Memory B cell (primary cell): Measurements from ENCODE around the gene KDM2B.
A peak's percentile ranks its signal among the peaks of the same experiment; 100 is the strongest.
"Not testable (repeated sequence)": the region's sequence is repeated elsewhere in the genome, so short reads cannot be mapped to it uniquely, and the experiment has no call there.

Experiments used
- ATAC-seq: fragments of 150-1000 bp; cut with Tn5 transposase; 2 replicates; pipeline ENCODE4 v1.10.0; 2021; ENCODE audit warnings: low read depth, mild to moderate bottlenecking, moderate library complexity
- DNase-seq, 2 donors: peaks; one replicate each; pipeline ENCODE4 v3.0.0; 2022; ENCODE audit warnings: low spot score in 2 of 2
- H3K27ac Mint-ChIP-seq: one replicate; pipeline ENCODE4 v1.8.0; 2022; ENCODE audit warnings: mild to moderate bottlenecking, moderate library complexity, mixed read lengths
- H3K27me3 Mint-ChIP-seq: one replicate; pipeline ENCODE4 v1.8.0; 2022; ENCODE audit warnings: mixed read lengths
- H3K36me3 Mint-ChIP-seq: one replicate; pipeline ENCODE4 v1.8.0; 2022; ENCODE audit warnings: mild to moderate bottlenecking, mixed read lengths
- H3K4me1 Mint-ChIP-seq: one replicate; pipeline ENCODE4 v1.8.0; 2022; ENCODE audit warnings: mixed read lengths
- H3K4me3 Mint-ChIP-seq: one replicate; pipeline ENCODE4 v1.8.0; 2022; ENCODE audit warnings: mild to moderate bottlenecking, moderate library complexity, mixed read lengths
- H3K9me3 Mint-ChIP-seq: one replicate; pipeline ENCODE4 v1.8.0; 2022; ENCODE audit warnings: mixed read lengths

KDM2B gene

GRCh38 chr12:121603581-121603980 lies 22.8 kb upstream of the KDM2B start:
- no peaks in the 10 kb centered on the region for H3K36me3 Mint-ChIP-seq
- no peaks in the 10 kb centered on the region for H3K9me3 Mint-ChIP-seq
- H3K4me3 Mint-ChIP-seq = no peak overlapping the region
- H3K27me3 Mint-ChIP-seq = peaks cover 2% of the 10 kb centered on the region
- no peak overlapping the region for H3K27ac Mint-ChIP-seq
- no peaks in the 10 kb centered on the region for H3K4me1 Mint-ChIP-seq
- no peak for DNase-seq
- no peak for ATAC-seq

GRCh38 chr12:121602766-121603165 lies 21.9 kb upstream of the KDM2B start:
- Mint-ChIP-seq H3K36me3 (no peaks in the 10 kb centered on the region), H3K4me3 (no peak overlapping the region)

GRCh38 chr12:121600702-121601336 lies 20.0 kb upstream of the KDM2B start:
- Mint-ChIP-seq H3K27me3 (no peaks in the 10 kb centered on the region), H3K36me3 (no peaks in the 10 kb centered on the region), H3K9me3 (no peaks in the 10 kb centered on the region), H3K4me3 (no peak overlapping the region), H3K27ac (no peak overlapping the region), H3K4me1 (no peaks in the 10 kb centered on the region)
- ATAC-seq (no peak), DNase-seq (no peak)

More at GRCh38 chr12:121602766-121603165, 21.9 kb upstream of the KDM2B start:
- ATAC-seq (no peak), DNase-seq (no peak)
- Mint-ChIP-seq H3K9me3 (no peaks in the 10 kb centered on the region), H3K27me3 (no peaks in the 10 kb centered on the region), H3K4me1 (no peaks in the 10 kb centered on the region), H3K27ac (no peak overlapping the region)

DNA sequence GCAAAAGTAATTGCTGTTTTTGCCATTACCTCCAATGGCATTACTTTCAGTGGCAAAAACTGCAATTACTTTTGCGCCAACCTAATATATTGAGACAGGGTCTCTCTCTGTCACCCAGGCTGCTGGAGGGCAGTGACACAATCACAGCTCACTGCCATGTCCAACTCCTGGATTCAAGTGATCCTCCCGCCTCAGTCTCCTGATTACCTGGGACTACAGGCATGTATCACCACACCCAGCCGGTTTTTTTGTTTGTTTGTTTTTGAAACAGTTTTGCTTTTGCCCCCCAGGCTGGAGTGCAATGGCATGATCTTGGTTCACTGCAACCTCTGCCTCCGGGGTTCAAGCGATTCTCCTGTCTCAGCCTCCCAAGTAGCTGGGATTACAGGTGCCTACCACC lies 15.7 kb upstream of the KDM2B start:
- Mint-ChIP-seq H3K27ac (no peak overlapping the region), H3K4me1 (peaks cover 6% of the 10 kb centered on the region), H3K36me3 (no peaks in the 10 kb centered on the region), H3K27me3 (no peaks in the 10 kb centered on the region), H3K4me3 (no peak overlapping the region), H3K9me3 (no peaks in the 10 kb centered on the region)
- ATAC-seq = no peak
- DNase-seq = no peak

DNA sequence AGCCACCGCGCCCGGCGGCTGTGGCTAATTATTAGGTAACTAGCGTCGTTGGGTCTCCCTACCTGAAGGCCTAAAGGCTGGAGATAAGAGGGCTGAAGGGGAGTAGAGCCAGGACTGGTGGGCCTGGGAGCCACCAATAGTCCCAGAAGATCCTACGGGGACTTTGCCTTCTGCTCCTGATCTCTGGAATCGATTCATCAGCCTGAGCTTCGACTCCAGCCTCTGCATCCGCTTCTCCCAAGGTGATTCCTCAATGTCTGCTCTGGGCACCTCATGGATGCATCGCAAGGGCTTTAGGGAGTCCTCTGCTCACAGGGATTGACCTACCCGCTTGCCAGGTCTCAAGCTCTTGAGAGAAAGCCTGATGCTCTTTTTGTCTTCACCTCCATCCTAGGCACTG lies 14.7 kb upstream of the KDM2B start:
- no peaks in the 10 kb centered on the region for H3K36me3 Mint-ChIP-seq
- ATAC-seq (no peak), DNase-seq (no peak)
- no peaks in the 10 kb centered on the region for H3K9me3 Mint-ChIP-seq
- H3K4me1 Mint-ChIP-seq = peaks cover 14% of the 10 kb centered on the region
- no peak overlapping the region for H3K4me3 Mint-ChIP-seq
- H3K27me3 Mint-ChIP-seq = no peaks in the 10 kb centered on the region
- H3K27ac Mint-ChIP-seq = no peak overlapping the region

DNA sequence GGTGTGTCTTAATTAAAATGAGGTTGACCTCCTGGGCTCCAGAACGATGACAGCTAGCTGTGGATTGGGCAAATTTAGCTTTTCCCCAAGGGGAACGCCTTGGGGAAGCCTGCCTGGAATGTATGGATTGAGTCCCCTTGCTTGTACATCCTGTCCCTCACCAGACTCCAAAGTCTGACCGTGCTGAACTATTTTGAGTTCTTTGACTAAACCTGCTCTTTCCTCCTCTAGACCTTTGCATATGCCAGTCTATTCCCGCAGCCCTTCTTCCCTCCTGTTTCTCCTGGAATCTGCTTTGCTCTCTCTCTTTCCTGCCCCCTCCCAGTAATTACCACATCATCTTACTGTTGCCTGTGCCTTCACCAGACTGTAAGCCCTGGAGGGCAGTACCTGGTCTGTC lies 11.5 kb upstream of the KDM2B start:
- peaks cover 15% of the 10 kb centered on the region for H3K4me1 Mint-ChIP-seq
- ATAC-seq (no peak), DNase-seq (no peak)
- peak overlapping the region; percentile 64 for H3K27ac Mint-ChIP-seq
- H3K27me3 Mint-ChIP-seq = no peaks in the 10 kb centered on the region
- no peak overlapping the region for H3K4me3 Mint-ChIP-seq
- no peaks in the 10 kb centered on the region for H3K36me3 Mint-ChIP-seq
- no peaks in the 10 kb centered on the region for H3K9me3 Mint-ChIP-seq

- Mint-ChIP-seq H3K4me1 (peaks cover 15% of the 10 kb centered on the region), H3K4me3 (peak overlapping the region; percentile 75), H3K27ac (peak overlapping the region; percentile 96), H3K36me3 (no peaks in the 10 kb centered on the region), H3K9me3 (no peaks in the 10 kb centered on the region), H3K27me3 (no peaks in the 10 kb centered on the region)
- ATAC-seq (peak; percentile 47), DNase-seq (peak; percentile 52 to 60)
These were observed 9.8 kb upstream of the KDM2B start for GRCh38 chr12:121590476-121591143.

DNA sequence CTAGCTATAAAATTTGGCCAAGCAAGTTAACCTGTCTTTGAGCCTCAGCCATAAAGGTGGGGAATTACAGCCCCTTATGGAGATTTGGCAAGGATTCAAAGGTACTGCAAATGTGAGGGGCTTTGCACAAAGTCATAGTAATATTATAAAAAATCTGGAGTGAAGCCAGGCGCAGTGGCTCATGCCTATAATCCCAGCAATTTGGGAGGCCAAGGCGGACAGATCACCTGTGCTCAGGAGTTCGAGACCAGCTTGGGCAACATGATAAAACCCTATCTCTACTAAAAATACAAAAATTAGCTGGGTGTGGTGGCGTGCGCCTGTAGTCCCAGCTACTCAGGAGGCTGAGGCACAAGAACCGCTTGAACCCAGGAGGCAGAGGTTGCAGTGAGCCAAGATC lies 4.1 kb upstream of the KDM2B start:
- not testable (repeated sequence) for H3K27ac Mint-ChIP-seq, H3K4me3 Mint-ChIP-seq, ATAC-seq, H3K9me3 Mint-ChIP-seq, H3K27me3 Mint-ChIP-seq, H3K36me3 Mint-ChIP-seq, DNase-seq
- H3K4me1 Mint-ChIP-seq = peaks cover 16% of the 10 kb centered on the region

DNA sequence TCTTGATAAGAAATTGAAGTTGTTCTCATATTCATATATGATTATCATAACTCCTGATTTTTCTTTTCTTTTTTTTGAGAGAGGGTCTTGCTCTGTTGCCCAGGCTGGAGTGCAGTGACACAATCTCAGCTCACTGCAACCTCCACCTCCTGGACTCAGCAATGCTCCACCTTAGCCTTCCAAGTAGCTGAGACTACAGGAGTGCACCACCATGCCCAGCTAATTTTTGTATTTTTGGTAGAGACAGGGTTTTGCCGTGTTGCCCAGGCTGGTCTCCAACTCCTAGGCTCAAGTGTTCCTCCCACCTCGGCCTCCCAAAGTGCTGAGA lies 2.5 kb upstream of the KDM2B start:
- not testable (repeated sequence) for ATAC-seq, DNase-seq, H3K9me3 Mint-ChIP-seq, H3K4me3 Mint-ChIP-seq, H3K27me3 Mint-ChIP-seq, H3K36me3 Mint-ChIP-seq
- Mint-ChIP-seq H3K27ac (peak overlapping the region; percentile 46), H3K4me1 (peaks cover 18% of the 10 kb centered on the region)

DNA sequence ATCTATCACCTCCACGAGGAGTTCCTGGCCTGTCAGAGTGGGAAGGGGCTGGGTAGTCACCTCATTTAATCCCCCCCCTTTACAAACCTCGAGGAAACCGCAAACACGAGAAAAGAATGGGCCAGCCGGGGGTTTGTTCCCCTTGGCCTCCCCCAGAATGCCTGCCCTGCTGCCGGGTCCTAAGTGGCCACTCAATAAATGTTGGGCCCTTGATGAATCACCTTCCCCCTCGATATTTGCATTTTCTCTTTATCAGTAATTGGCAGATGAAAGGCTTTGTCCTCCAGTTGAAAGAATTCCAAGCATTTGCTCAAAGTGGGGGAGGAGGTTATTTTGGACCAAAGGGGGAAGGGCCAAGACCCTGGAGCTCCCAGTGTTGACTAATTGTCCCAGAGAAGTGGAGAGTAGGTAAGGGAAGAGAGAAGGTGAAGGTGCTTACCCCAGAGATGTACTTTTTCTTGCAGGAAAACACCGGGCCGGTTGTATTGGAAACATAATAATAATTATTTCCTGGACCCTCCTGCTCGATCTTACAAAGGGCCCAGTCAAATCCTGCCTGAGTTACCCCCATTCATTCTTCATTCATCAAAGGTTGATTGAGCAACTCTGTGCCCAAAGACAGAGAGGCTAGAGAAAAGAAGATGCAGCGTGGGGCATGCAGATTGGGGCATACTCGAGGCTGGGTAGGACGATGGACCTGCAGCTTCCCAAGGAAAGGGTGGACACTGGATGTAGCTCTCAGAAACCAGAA lies 1.9 kb upstream of the KDM2B start:
- Mint-ChIP-seq H3K4me1 (peaks cover 18% of the 10 kb centered on the region), H3K27me3 (no peaks in the 10 kb centered on the region), H3K4me3 (no peak overlapping the region), H3K27ac (peak overlapping the region; percentile 46), H3K9me3 (no peaks in the 10 kb centered on the region), H3K36me3 (no peaks in the 10 kb centered on the region)
- ATAC-seq = no peak
- no peak for DNase-seq

DNA sequence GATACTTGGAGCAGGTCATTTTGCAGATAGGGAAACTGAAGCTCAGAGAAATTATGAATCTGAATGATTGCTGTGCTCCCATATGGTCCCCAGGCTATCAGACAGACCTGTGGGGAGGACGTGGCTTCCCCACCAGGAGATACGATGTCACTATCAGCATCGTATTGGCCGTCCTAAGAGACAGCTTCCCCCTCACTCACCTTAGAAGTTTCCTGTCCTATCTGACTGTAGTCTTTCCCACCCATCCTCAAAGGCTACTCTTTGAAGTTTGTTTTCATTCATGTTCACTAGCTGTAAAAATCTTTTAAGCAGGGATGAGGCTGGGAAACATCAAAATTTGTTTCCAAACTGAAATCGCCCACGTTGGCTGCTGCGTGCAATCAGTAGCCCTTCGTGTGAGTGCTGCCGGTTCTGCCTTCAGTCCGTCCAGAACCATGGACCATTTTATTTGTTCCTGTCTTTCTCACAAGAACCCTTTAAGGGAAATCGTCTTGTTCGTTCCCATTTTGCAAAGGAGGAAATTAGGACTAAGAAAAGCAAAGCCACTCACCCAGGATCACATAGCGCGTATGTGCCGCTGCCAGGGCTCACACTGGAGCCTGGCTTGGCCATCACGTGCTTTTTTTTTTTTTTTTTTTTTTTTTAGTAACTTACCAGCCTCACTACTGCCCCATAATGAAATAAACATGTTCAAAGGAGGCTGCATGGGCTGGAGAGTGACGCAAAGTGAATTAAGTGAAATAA lies 1.0 kb upstream of the KDM2B start:
- peaks cover 21% of the 10 kb centered on the region for H3K4me1 Mint-ChIP-seq

GRCh38 chr12:121579981-121580868 lies 598 bp downstream of the KDM2B start:
- Mint-ChIP-seq H3K9me3 (no peaks in the 10 kb centered on the region), H3K4me1 (peaks cover 21% of the 10 kb centered on the region), H3K27ac (peak overlapping the region; percentile 95), H3K27me3 (no peaks in the 10 kb centered on the region), H3K4me3 (peak overlapping the region; percentile 89), H3K36me3 (no peaks in the 10 kb centered on the region)
- ATAC-seq (peak; percentile 71), DNase-seq (peak; percentile 59 to 66)

More for the DNA sequence above, 1.0 kb upstream of the KDM2B start:
- Mint-ChIP-seq H3K27ac (peak overlapping the region; percentile 95), H3K4me3 (peak overlapping the region; percentile 89), H3K36me3 (no peaks in the 10 kb centered on the region), H3K27me3 (no peaks in the 10 kb centered on the region), H3K9me3 (no peaks in the 10 kb centered on the region)
- ATAC-seq (no peak), DNase-seq (no peak)

GRCh38 chr12:121579190-121579791 lies 1.5 kb downstream of the KDM2B start:
- Mint-ChIP-seq H3K4me3 (peak overlapping the region; percentile 89), H3K4me1 (peaks cover 21% of the 10 kb centered on the region), H3K9me3 (no peaks in the 10 kb centered on the region), H3K36me3 (peaks cover 2% of the 10 kb centered on the region), H3K27me3 (no peaks in the 10 kb centered on the region), H3K27ac (peak overlapping the region; percentile 95)
- DNase-seq = peak in 1 of 2 donors; percentile 45
- peak; percentile 40 for ATAC-seq
